Activated CD4-positive, alpha-beta T cell treated with anti-CD3 and anti-CD28 coated beads for 24 hours (primary cell): ENCODE measurements around the gene MBNL1.
"Not testable (repeated sequence)": the region's sequence is repeated elsewhere in the genome, so short reads cannot be mapped to it uniquely, and the experiment has no call there.

Source experiments
- DNase-seq, 2 donors: peaks; one replicate each; pipeline ENCODE4 v3.0.0-alpha.2; 2020; ENCODE audit warnings: low read depth in 2 of 2

The MBNL1 gene

GRCh38 chr3:152319256-152319655, 50.5 kb downstream of the MBNL1 start:
- DNase-seq = no peak

DNA sequence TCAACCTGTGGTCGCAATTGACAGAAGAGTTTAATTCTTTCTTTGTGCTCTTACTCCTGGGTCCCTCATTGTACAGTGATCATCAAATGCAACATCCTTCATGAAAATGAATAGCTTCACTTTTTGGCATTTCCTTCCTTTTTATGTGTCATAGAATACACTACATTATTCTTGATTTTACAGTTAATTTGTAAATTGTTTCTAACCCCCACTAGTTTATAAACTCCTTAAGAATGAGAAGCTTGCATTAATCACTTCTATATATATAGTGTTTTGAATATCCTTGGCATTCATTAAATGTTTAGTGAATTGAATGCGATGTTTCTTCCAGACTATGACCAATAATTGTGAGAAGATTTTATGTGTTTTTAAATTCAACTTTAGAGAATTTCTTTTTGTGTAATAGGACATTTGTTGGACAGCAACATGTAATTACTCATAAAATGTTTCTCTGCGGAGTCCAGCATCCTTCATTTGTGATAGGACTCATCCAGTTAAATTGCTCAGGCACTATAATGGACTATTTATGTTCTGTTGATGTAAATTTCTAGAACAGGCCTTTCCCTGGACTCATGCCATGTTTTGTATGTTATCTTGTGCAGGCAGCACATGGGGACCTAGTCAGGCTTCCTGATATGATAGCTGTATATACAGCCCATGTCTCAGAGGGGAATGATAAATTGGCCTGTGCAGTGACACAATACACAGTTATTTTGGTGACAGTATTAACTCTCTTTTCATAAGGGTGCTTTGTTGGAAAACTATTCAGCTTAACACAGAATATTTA, 51.3 kb downstream of the MBNL1 start:
- no peak for DNase-seq

GRCh38 chr3:152321200-152321954, 52.6 kb downstream of the MBNL1 start:
- DNase-seq = no peak

DNA sequence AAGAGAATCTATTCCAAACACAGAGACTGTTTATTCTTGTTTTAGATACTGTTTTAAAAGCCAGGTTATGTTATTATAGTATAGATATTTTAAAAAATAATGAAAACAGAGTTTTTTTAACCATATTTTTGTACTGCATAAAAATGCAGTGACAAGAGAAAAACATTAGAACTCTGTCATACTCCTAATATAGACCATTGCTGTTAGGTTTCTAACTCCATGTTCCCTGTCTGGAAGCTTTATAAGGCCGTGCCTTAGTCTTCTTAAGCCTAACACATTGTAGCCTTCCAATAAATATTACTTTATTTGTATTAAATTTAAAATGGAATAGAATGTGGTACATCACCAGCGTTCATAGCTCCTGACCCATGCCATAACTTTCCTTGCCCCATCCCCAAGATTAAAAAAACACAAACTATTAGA, 53.2 kb downstream of the MBNL1 start:
- DNase-seq = no peak

GRCh38 chr3:152322756-152323155, 54.0 kb downstream of the MBNL1 start:
- DNase-seq = no peak

GRCh38 chr3:152323834-152324233, 55.1 kb downstream of the MBNL1 start:
- DNase-seq = no peak

DNA sequence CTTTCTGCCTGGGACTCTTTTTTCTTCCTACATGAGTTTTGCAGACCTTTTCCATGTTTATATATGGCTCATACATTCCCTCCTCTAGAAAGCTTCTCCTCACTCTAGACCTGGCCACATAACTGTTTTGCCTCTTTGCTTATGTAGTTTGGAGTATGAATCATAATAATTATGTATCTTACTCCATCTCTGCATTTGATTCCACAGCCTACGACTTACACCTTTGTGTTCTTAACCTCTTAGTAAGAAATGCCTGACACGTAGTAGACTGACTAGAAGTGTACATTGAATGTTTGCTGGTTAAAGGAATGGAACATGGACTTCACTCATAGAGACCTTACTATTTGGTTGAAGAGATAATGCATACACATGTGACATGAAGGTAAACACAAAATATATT, 56.4 kb downstream of the MBNL1 start:
- DNase-seq = no peak

DNA sequence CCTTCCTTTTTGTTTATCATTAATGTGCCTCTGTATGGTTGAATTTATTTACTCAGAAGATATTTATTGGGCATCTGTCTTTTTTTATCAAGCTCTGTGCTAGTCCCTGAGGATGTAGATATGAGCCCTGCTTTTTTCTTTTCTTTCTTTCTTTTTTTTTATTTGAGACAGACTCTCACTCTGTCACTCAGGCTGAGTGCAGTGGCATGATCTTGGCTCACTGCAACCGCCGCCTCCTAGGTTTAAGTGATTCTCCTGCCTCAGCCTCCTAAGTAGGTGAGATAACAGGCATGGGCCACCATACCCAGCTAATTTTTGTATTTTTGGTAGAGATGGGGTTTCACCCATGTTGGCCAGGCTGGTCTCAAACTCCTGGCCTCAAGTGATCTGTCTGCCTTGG, 58.5 kb downstream of the MBNL1 start:
- no peak for DNase-seq

DNA sequence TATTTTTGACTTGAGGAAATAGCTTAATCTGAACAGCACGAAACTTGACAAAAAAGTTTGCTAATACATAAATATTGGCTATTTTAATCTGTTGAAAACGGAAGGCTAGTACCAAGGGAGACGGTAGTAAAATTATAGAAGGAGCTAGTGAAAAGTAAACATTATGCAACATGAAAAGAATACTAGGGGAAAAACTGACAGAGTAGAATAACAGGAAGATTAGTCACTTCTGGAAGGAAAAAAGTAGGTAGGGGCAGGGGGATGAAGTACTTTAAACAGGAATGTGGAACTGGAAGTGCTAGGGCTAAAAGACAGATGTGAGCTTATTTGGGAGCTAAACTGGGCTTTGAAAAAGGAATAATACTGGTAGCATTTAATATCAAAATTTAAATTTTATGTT, 60.1 kb downstream of the MBNL1 start:
- DNase-seq = no peak

DNA sequence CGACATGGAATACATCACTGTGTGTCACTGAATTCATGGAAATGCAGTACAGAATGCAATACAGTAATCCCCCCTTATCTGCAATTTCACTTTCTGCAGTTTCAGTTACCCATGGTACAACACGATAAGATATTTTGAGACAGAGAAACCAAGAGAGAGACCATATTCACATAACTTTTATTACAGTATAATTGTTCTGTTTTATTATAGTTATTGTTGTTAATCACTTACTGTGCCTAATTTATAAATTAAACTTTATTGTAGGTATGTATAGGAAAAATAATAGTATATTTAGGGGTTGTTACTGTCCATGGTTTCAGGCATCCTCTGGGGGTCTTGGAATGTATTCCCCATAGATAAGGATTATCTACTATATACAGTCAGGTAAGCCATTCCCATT, 61.8 kb downstream of the MBNL1 start:
- DNase-seq = no peak

DNA sequence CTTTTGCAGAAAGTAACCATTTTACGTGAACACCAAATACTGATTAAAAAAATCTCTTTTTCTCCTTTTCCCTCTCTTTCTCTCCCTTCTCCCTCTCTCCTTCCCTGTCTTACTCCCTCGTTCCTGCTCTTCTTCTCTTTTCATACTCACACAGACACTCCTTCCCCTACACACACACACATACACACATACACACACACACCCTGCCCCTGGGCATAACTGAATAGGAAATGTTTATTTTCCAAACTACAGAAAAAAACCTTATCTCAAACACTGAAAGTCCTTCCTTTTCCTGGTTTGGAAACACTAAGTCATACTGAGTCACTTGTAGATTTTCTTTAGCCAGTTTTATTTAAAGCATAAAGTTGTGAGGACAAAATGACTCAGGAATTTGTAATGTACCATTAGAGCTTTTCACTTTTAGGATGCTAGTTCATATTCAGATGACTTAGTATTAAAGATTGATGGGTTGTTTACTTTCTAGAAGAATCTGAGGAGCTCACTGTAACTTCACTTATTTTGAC, 62.4 kb downstream of the MBNL1 start:
- DNase-seq = no peak

- no peak for DNase-seq
These were observed 63.3 kb downstream of the MBNL1 start for GRCh38 chr3:152331998-152332397.

DNA sequence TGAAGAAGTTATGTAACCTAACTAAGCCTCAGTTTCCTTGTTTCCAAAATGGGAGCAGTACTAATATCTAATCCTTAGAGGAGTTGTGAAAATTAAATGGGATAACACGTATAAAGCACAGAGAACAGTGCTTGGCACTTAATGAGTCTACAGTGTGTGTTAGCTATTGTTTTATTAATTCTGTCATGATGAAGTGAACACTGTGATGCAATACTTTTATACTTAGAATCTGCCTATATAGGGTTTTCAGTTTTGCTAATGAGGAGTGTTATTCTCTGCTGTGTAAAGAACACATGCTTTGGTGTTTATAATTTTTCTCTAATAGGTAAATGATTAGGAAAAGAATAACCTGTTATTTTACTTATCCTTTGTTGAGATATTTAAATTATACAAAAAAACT, 65.2 kb downstream of the MBNL1 start:
- DNase-seq = no peak

GRCh38 chr3:152334761-152335160, 66.0 kb downstream of the MBNL1 start:
- no peak for DNase-seq

DNA sequence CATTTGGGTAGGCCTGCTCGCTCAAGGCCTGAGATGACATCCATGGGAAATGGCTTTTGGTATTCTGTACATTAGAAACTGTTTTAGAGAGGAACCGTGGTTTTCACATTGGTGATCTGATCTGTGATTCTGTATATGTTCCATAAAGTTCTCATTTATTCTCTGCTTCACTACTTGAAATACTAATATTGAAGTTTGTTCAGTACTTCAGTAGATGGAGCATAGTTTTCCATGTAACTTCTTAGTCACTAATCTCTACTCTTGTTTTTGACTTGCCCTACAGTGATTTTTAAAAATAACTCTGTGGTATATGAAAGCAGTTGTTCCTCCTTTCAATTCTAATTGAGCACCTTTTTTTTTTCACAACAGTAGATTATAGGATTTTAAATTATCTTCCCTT, 66.5 kb downstream of the MBNL1 start:
- no peak for DNase-seq

- not testable (repeated sequence) for DNase-seq
These were observed 68.6 kb downstream of the MBNL1 start for GRCh38 chr3:152337337-152337736.

GRCh38 chr3:152338159-152338720, 69.5 kb downstream of the MBNL1 start:
- no peak for DNase-seq

DNA sequence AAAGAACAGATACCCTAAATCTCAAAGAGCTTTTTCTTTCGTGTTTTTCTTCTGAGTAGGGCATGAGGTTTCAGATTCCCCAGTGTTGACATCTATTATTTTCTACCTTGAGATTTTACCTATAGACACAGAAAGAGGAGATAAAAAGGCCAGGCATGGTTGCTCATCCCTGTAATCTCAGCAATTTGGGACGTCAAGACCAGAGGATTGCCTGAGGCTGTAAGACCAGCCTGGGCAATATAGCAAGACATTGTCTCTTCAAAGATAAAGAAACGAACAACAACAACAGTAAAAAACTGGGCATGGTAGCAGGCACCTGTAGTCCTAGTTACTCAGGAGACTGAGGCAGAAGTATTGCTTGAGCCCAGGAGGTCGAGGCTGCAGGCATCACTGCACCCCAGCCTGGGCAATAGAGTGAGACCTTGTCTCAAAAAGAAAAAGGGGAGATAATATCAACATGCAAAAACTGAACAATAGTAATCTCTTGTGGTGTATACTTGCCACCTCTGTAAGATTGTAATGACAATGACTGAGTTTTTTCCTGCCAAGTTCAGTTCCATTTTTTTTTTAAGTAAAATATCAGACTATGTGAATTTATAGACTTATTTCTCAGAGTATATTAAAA, 71.3 kb downstream of the MBNL1 start:
- no peak for DNase-seq

- no peak for DNase-seq
These were observed 76.5 kb downstream of the MBNL1 start for GRCh38 chr3:152345233-152345632.

GRCh38 chr3:152346058-152346457, 77.3 kb downstream of the MBNL1 start:
- DNase-seq = no peak

GRCh38 chr3:152346740-152347139, 78.0 kb downstream of the MBNL1 start:
- no peak for DNase-seq
